Endothelial cell (in vitro differentiated cells): ENCODE data around the gene KATNB1. TPM values are rescaled to one million over a fixed set of nuclear protein-coding genes. Genes with fewer than 3 reads are reported as not detected.

ENCODE experiments used
- DNase-seq: peaks from one replicate; pipeline ENCODE4 v3.0.0; 2021; ENCODE audit warnings: low spot score
- H3K27ac Mint-ChIP-seq: one replicate; pipeline ENCODE4 v1.8.0; 2021; ENCODE audit warnings: mixed read lengths, inconsistent platforms; ENCODE audit not compliant: unreplicated experiment
- H3K27me3 Mint-ChIP-seq: one replicate; pipeline ENCODE4 v1.8.0; 2021; ENCODE audit warnings: mild to moderate bottlenecking, moderate library complexity, mixed read lengths, inconsistent platforms; ENCODE audit not compliant: unreplicated experiment
- H3K36me3 Mint-ChIP-seq: one replicate; pipeline ENCODE4 v1.8.0; 2021; ENCODE audit warnings: mild to moderate bottlenecking, low read depth, mixed read lengths, inconsistent platforms; ENCODE audit not compliant: unreplicated experiment
- H3K4me1 Mint-ChIP-seq: one replicate; pipeline ENCODE4 v1.8.0; 2021; ENCODE audit warnings: mild to moderate bottlenecking, mixed read lengths, inconsistent platforms; ENCODE audit not compliant: unreplicated experiment
- H3K4me3 Mint-ChIP-seq: one replicate; pipeline ENCODE4 v1.8.0; 2021; ENCODE audit warnings: mild to moderate bottlenecking, mixed read lengths, inconsistent platforms; ENCODE audit not compliant: unreplicated experiment
- H3K9me3 Mint-ChIP-seq: one replicate; pipeline ENCODE4 v1.8.0; 2021; ENCODE audit warnings: mixed read lengths, inconsistent platforms; ENCODE audit not compliant: unreplicated experiment
- microRNA-seq: library from miRNA; unstranded; fragments of <30 nt; microRNA quantifications from one replicate; pipeline ENCODE4, GENCODE V29; 2020; ENCODE audit not compliant: unreplicated experiment
- total RNA-seq: library from RNA; stranded (reverse); fragmentation: NEBNext Ultra II Directional; extraction: Animal tissue kit (Norgen Biotek cat#: 25700); gene quantifications from one replicate; pipeline ENCODE4 v1.2.1, GENCODE V29; 2021; ENCODE audit not compliant: unreplicated experiment
- TF ChIP-seq, protein P1 (sequence below): fragments of 200-600 bp; sonication (generic); IDR thresholded peaks from one replicate; pipeline ENCODE4 v1.5.0; 2021; ENCODE audit warnings: antibody characterized with exemption; ENCODE audit not compliant: unreplicated experiment

The KATNB1 gene
- total RNA-seq, 1 donor from 2014 or later: 29.2 TPM

DNA sequence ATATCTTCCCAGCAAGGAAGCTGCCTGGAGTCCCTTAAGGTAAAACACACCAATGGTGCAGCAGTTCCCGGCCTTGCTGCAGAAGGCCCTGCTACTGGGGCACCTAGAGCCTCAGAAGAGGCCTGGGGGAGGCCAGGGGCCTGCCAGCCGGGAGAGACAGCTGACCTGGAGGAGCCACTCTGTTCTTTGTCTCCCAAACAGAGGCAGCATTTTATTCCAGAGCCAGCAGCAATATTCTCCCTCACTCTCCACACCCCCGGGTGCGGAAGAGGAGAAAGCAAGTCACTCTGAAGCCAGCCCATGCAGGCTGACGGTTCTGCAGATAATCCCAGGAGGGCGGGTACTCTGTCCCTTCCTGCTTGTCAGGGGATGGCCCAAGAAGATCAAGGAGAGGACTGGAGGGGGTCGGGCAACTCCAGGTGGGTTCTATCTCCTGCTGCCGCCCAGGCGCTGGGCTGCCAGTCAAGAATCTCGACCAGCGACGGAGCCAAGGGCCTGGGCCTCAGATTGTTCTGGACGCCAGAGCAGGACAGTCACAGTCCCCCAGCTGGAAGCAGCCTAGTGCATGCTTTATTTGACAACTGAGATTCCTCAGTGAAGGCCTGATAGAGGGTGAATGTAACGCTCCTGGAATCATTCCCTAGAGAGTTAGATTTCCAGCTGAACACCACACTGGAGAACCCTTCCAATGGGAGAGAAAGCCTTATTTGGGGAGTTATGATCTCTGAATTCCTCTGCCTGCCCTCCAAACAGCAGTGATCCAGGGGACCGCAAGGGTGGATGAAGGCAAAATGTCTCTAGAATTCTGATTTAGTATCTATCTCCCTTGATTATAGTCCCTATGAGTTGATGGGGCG is 67.8 kb downstream of the KATNB1 start:
- H3K27me3 Mint-ChIP-seq: peaks cover 22% of the 10 kb centered on the region
- H3K4me1 Mint-ChIP-seq: peaks cover 52% of the 10 kb centered on the region
- no peaks in the 10 kb centered on the region for H3K36me3 Mint-ChIP-seq
- TF ChIP-seq, protein P1, sequence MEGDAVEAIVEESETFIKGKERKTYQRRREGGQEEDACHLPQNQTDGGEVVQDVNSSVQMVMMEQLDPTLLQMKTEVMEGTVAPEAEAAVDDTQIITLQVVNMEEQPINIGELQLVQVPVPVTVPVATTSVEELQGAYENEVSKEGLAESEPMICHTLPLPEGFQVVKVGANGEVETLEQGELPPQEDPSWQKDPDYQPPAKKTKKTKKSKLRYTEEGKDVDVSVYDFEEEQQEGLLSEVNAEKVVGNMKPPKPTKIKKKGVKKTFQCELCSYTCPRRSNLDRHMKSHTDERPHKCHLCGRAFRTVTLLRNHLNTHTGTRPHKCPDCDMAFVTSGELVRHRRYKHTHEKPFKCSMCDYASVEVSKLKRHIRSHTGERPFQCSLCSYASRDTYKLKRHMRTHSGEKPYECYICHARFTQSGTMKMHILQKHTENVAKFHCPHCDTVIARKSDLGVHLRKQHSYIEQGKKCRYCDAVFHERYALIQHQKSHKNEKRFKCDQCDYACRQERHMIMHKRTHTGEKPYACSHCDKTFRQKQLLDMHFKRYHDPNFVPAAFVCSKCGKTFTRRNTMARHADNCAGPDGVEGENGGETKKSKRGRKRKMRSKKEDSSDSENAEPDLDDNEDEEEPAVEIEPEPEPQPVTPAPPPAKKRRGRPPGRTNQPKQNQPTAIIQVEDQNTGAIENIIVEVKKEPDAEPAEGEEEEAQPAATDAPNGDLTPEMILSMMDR: no peak
- peak overlapping the region; percentile 97 for H3K4me3 Mint-ChIP-seq
- no peaks in the 10 kb centered on the region for H3K9me3 Mint-ChIP-seq
- DNase-seq: no peak
- H3K27ac Mint-ChIP-seq: no peak overlapping the region

GRCh38 chr16:57804111-57804837 is 68.7 kb downstream of the KATNB1 start:
- Mint-ChIP-seq H3K36me3 (no peaks in the 10 kb centered on the region), H3K4me3 (no peak overlapping the region), H3K27me3 (peaks cover 17% of the 10 kb centered on the region), H3K4me1 (peaks cover 46% of the 10 kb centered on the region), H3K27ac (no peak overlapping the region), H3K9me3 (no peaks in the 10 kb centered on the region)
- TF ChIP-seq, protein P1: no peak
- DNase-seq: no peak

DNA sequence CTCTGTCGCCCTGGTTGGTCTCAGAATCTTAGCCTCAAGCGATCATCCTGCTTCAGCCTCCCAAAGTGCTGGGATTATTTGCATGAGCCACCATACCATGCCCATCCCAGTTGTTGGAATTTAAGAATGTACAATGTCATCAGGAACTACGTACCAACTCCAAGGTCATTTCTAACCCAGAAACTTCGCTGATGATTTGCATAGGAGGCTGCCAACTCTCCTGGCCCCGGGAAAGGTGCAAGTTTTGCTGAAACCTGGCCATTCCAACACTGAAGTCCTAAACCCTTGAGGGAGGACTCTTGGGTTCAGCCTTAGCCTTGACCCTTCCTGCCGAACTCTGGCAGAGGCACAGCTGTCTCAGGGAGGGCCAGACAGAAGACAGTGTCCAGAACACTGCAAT is 69.6 kb downstream of the KATNB1 start:
- no peaks in the 10 kb centered on the region for H3K36me3 Mint-ChIP-seq
- H3K4me1 Mint-ChIP-seq: peaks cover 41% of the 10 kb centered on the region
- H3K27me3 Mint-ChIP-seq: peaks cover 13% of the 10 kb centered on the region
- H3K4me3 Mint-ChIP-seq: no peak overlapping the region
- no peak for DNase-seq
- TF ChIP-seq, protein P1: no peak
- no peaks in the 10 kb centered on the region for H3K9me3 Mint-ChIP-seq
- H3K27ac Mint-ChIP-seq: no peak overlapping the region

Small RNA genes lying within 50 kb of the gene (microRNA-seq; reads per million reads assigned to microRNA genes)
- not detected for gene MIR6772

Other genes with a start within 250 kb of the KATNB1 start
- gene DOK4, start 249.3 kb upstream of the KATNB1 start, total RNA-seq: 69.4 TPM
- 14.6 TPM for gene CCDC102A, start 199.2 kb upstream of the KATNB1 start, total RNA-seq
- gene ADGRG5, start 193.1 kb upstream of the KATNB1 start, total RNA-seq: 0.28 TPM
- gene ADGRG1, start 107.1 kb upstream of the KATNB1 start, total RNA-seq: 2.7 TPM
- 0.31 TPM for gene ADGRG3, start 67.5 kb upstream of the KATNB1 start, total RNA-seq
- 1.8 TPM for gene DRC7, start 41.0 kb upstream of the KATNB1 start, total RNA-seq
- gene KIFC3, start 66.7 kb downstream of the KATNB1 start, total RNA-seq: 15.4 TPM
- gene CNGB1, start 235.4 kb downstream of the KATNB1 start, total RNA-seq: not detected